HepG2 (cell line): ENCODE measurements around the gene CSNK2A1. TPM values are rescaled to one million over a fixed set of nuclear protein-coding genes. Genes with fewer than 3 reads are reported as not detected.

Experiments used
- AGO1 ChIP-seq: fragments of 200-400 bp; formaldehyde crosslinking; IDR thresholded peaks from 2 replicates; pipeline ENCODE4 v1.6.1; 2017; ENCODE audit warnings: mild to moderate bottlenecking, low read depth, low read length, moderate library complexity; ENCODE audit not compliant: poor library complexity, severe bottlenecking
- BORCS8-MEF2B ChIP-seq: sonication (generic); formaldehyde crosslinking; IDR thresholded peaks from 2 replicates; pipeline ENCODE4 v1.8.0; 2022; ENCODE audit warnings: mild to moderate bottlenecking, missing genetic modification reagents
- MEF2D ChIP-seq: sonication (generic); formaldehyde crosslinking; IDR thresholded peaks from 2 replicates; pipeline ENCODE4 v1.5.1; 2020; ENCODE audit warnings: mild to moderate bottlenecking, missing genetic modification reagents
- NFYC ChIP-seq: IDR thresholded peaks from 2 replicates; pipeline ENCODE4 v1.6.1; 2016; ENCODE audit warnings: missing genetic modification reagents, missing compliant biosample characterization
- REXO4 ChIP-seq: sonication (generic); formaldehyde crosslinking; IDR thresholded peaks from 2 replicates; pipeline ENCODE4 v1.8.0; 2022; ENCODE audit warnings: missing genetic modification reagents, mild to moderate bottlenecking, borderline replicate concordance
- ZFX ChIP-seq: sonication (generic); formaldehyde crosslinking; IDR thresholded peaks from 2 replicates; pipeline ENCODE4 v1.4.0; 2020; ENCODE audit warnings: mild to moderate bottlenecking, low read depth, missing genetic modification reagents, moderate library complexity
- ZIK1 ChIP-seq: sonication (generic); formaldehyde crosslinking; IDR thresholded peaks from 2 replicates; pipeline ENCODE4 v1.5.0; 2020; ENCODE audit warnings: mild to moderate bottlenecking, low read depth, missing genetic modification reagents, borderline replicate concordance
- ZNF160 ChIP-seq: sonication (generic); formaldehyde crosslinking; IDR thresholded peaks from 2 replicates; pipeline ENCODE4 v1.8.0; 2022; ENCODE audit warnings: mild to moderate bottlenecking, inconsistent platforms, missing genetic modification reagents
- ZNF331 ChIP-seq: sonication (generic); formaldehyde crosslinking; IDR thresholded peaks from 2 replicates; pipeline ENCODE4 v1.4.0; 2020; ENCODE audit warnings: missing genetic modification reagents
- ZNF703 ChIP-seq: sonication (generic); formaldehyde crosslinking; IDR thresholded peaks from 2 replicates; pipeline ENCODE4 v1.5.1; 2020; ENCODE audit warnings: missing genetic modification reagents, mild to moderate bottlenecking, moderate library complexity, borderline replicate concordance
- ZNF720 ChIP-seq: sonication (generic); formaldehyde crosslinking; IDR thresholded peaks from 2 replicates; pipeline ENCODE4 v1.4.0; 2020; ENCODE audit warnings: missing genetic modification reagents
- ZNF878 ChIP-seq: sonication (generic); formaldehyde crosslinking; IDR thresholded peaks from 2 replicates; pipeline ENCODE4 v1.8.1; 2023; ENCODE audit warnings: mild to moderate bottlenecking, missing genetic modification reagents, moderate library complexity
- polyA plus RNA-seq, 8 experiments: library from polyadenylated mRNA; depleted of rRNA in 3 of 8; stranded (reverse) in 7 of 8; unstranded in 1 of 8; fragments of >200 nt; fragmentation: Illumina TruSeq in 4 of 8; extraction: Trizol in 4 of 8; gene quantifications; 2 replicates each; pipeline versions ENCODE4 v1.2.1 to v1.2.3, GENCODE V29; 2011 to 2016; ENCODE audit warnings: low read depth in 4 of 8, missing spikeins in 1 of 8, mixed read lengths in 1 of 8; ENCODE audit not compliant: insufficient read depth in 1 of 8
- total RNA-seq, 5 experiments: library from RNA; depleted of rRNA; stranded (reverse); fragments of >200 nt; fragmentation: Illumina TruSeq; extraction: Trizol; gene quantifications; 2 replicates each; pipeline ENCODE4 v1.2.3, GENCODE V29; 2016; ENCODE audit warnings: low read depth in 1 of 5
- TF ChIP-seq, protein P1 (sequence below): IDR thresholded peaks from 2 replicates; pipeline ENCODE4 v1.6.1; 2016
- TF ChIP-seq, protein P2 (sequence below): sonication (generic); formaldehyde crosslinking; IDR thresholded peaks from 2 replicates; pipeline ENCODE4 v1.5.0; 2020; ENCODE audit warnings: missing genetic modification reagents
- TF ChIP-seq, protein P3 (sequence below): sonication (generic); formaldehyde crosslinking; IDR thresholded peaks from 2 replicates; pipeline ENCODE4 v1.5.0; 2020; ENCODE audit warnings: mild to moderate bottlenecking, missing genetic modification reagents, borderline replicate concordance
- TF ChIP-seq, protein P4 (sequence below): sonication (generic); formaldehyde crosslinking; IDR thresholded peaks from 2 replicates; pipeline ENCODE4 v1.4.0; 2020; ENCODE audit warnings: mild to moderate bottlenecking, missing genetic modification reagents

Gene CSNK2A1
- total and polyA plus RNA-seq, 2 of the 13 experiments (the other 11 are each of a cell fraction or from before 2014, with no cell fraction given) = 153 to 231 TPM

DNA sequence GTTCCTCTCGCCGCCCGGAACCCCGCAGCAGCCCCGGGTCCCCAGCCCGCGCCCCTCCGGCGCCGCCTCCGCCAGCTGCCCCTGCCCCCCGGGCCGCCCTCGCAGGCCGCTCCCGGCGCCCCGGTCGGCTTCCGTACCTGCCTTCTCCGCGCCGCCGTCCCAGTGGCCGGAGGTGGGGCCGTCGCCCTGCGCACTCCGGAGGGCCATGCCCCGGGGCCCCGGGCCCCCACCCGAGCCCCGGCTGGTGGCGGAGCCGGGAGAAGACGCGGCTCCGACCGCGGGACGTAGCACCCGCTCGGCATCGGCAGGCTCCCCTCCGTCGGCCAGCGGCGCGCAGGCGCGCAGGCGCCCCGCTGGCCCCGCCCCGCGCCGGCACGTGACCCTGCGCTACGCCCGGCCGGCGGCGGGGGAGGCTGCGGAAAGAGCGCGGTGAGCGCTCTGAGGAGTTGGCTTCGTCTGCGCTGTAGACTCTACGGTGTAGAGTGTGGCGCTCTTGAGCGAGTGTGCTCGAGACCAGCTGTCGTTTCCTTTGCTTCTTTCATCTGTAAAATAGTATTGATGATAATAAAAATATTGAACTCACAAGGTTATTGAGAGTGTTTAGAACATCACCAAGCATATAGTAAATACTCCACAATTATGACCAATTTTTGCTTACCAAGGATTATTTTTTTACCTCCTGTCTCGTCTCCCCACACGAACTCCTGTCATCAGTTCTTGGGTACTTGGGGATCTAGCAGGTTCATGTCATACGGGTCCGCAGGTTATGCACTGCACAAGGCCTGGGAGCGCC lies 81.2 kb downstream of the CSNK2A1 start, which contains the start of gene TBC1D20 (continued):
- TF ChIP-seq, protein P1, sequence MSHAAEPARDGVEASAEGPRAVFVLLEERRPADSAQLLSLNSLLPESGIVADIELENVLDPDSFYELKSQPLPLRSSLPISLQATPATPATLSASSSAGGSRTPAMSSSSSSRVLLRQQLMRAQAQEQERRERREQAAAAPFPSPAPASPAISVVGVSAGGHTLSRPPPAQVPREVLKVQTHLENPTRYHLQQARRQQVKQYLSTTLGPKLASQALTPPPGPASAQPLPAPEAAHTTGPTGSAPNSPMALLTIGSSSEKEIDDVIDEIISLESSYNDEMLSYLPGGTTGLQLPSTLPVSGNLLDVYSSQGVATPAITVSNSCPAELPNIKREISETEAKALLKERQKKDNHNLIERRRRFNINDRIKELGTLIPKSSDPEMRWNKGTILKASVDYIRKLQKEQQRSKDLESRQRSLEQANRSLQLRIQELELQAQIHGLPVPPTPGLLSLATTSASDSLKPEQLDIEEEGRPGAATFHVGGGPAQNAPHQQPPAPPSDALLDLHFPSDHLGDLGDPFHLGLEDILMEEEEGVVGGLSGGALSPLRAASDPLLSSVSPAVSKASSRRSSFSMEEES = peak; percentile 90
- TF ChIP-seq BORCS8-MEF2B (peak; percentile 51; the same call in 1 of the 2 replicates), ZFX (CRISPR knock-in tag) (peak; percentile 91), ZIK1 (CRISPR knock-in tag) (no peak; the same call in 1 of the 2 replicates), NFYC (CRISPR knock-in tag) (peak; percentile 34; the same call in 1 of the 2 replicates), ZNF720 (CRISPR knock-in tag) (no peak), ZNF878 (CRISPR knock-in tag) (no peak), ZNF160 (no peak), MEF2D (peak; percentile 55; the same call in 1 of the 2 replicates), REXO4 (CRISPR knock-in tag) (no peak), AGO1 (peak; percentile 83), ZNF703 (CRISPR knock-in tag) (no peak), ZNF331 (CRISPR knock-in tag) (peak; percentile 83)
- TF ChIP-seq, protein P2, sequence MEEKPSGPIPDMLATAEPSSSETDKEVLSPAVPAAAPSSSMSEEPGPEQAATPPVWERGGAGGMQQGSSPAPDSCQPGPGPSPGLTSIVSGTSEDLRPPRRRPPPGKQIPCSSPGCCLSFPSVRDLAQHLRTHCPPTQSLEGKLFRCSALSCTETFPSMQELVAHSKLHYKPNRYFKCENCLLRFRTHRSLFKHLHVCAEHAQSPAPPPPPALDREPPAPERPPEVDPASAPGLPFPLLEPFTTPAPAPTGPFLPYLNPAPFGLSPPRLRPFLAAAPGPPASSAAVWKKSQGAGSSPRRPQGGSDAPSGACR (CRISPR knock-in tag) = no peak
- TF ChIP-seq, protein P3, sequence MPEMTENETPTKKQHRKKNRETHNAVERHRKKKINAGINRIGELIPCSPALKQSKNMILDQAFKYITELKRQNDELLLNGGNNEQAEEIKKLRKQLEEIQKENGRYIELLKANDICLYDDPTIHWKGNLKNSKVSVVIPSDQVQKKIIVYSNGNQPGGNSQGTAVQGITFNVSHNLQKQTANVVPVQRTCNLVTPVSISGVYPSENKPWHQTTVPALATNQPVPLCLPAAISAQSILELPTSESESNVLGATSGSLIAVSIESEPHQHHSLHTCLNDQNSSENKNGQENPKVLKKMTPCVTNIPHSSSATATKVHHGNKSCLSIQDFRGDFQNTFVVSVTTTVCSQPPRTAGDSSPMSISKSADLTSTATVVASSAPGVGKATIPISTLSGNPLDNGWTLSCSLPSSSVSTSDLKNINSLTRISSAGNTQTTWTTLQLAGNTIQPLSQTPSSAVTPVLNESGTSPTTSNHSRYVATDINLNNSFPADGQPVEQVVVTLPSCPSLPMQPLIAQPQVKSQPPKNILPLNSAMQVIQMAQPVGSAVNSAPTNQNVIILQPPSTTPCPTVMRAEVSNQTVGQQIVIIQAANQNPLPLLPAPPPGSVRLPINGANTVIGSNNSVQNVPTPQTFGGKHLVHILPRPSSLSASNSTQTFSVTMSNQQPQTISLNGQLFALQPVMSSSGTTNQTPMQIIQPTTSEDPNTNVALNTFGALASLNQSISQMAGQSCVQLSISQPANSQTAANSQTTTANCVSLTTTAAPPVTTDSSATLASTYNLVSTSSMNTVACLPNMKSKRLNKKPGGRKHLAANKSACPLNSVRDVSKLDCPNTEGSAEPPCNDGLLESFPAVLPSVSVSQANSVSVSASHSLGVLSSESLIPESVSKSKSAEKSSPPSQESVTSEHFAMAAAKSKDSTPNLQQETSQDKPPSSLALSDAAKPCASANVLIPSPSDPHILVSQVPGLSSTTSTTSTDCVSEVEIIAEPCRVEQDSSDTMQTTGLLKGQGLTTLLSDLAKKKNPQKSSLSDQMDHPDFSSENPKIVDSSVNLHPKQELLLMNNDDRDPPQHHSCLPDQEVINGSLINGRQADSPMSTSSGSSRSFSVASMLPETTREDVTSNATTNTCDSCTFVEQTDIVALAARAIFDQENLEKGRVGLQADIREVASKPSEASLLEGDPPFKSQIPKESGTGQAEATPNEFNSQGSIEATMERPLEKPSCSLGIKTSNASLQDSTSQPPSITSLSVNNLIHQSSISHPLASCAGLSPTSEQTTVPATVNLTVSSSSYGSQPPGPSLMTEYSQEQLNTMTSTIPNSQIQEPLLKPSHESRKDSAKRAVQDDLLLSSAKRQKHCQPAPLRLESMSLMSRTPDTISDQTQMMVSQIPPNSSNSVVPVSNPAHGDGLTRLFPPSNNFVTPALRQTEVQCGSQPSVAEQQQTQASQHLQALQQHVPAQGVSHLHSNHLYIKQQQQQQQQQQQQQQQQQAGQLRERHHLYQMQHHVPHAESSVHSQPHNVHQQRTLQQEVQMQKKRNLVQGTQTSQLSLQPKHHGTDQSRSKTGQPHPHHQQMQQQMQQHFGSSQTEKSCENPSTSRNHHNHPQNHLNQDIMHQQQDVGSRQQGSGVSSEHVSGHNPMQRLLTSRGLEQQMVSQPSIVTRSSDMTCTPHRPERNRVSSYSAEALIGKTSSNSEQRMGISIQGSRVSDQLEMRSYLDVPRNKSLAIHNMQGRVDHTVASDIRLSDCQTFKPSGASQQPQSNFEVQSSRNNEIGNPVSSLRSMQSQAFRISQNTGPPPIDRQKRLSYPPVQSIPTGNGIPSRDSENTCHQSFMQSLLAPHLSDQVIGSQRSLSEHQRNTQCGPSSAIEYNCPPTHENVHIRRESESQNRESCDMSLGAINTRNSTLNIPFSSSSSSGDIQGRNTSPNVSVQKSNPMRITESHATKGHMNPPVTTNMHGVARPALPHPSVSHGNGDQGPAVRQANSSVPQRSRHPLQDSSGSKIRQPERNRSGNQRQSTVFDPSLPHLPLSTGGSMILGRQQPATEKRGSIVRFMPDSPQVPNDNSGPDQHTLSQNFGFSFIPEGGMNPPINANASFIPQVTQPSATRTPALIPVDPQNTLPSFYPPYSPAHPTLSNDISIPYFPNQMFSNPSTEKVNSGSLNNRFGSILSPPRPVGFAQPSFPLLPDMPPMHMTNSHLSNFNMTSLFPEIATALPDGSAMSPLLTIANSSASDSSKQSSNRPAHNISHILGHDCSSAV (CRISPR knock-in tag) = no peak
- TF ChIP-seq, protein P4, sequence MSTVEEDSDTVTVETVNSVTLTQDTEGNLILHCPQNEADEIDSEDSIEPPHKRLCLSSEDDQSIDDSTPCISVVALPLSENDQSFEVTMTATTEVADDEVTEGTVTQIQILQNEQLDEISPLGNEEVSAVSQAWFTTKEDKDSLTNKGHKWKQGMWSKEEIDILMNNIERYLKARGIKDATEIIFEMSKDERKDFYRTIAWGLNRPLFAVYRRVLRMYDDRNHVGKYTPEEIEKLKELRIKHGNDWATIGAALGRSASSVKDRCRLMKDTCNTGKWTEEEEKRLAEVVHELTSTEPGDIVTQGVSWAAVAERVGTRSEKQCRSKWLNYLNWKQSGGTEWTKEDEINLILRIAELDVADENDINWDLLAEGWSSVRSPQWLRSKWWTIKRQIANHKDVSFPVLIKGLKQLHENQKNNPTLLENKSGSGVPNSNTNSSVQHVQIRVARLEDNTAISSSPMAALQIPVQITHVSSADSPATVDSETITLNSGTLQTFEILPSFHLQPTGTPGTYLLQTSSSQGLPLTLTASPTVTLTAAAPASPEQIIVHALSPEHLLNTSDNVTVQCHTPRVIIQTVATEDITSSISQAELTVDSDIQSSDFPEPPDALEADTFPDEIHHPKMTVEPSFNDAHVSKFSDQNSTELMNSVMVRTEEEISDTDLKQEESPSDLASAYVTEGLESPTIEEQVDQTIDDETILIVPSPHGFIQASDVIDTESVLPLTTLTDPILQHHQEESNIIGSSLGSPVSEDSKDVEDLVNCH (CRISPR knock-in tag) = no peak
